Tracheal epithelial cell (primary cell): ENCODE results near the gene CFAP299. TPM values are rescaled to one million over a fixed set of nuclear protein-coding genes. Genes with fewer than 3 reads are reported as not detected.

Experiments
- total RNA-seq: library from RNA; depleted of rRNA; stranded (reverse); fragments of >200 nt; gene quantifications from 2 replicates; pipeline ENCODE4 v1.2.1, GENCODE V29; 2014

Gene CFAP299
- not detected in 2 replicates for total RNA-seq

DNA sequence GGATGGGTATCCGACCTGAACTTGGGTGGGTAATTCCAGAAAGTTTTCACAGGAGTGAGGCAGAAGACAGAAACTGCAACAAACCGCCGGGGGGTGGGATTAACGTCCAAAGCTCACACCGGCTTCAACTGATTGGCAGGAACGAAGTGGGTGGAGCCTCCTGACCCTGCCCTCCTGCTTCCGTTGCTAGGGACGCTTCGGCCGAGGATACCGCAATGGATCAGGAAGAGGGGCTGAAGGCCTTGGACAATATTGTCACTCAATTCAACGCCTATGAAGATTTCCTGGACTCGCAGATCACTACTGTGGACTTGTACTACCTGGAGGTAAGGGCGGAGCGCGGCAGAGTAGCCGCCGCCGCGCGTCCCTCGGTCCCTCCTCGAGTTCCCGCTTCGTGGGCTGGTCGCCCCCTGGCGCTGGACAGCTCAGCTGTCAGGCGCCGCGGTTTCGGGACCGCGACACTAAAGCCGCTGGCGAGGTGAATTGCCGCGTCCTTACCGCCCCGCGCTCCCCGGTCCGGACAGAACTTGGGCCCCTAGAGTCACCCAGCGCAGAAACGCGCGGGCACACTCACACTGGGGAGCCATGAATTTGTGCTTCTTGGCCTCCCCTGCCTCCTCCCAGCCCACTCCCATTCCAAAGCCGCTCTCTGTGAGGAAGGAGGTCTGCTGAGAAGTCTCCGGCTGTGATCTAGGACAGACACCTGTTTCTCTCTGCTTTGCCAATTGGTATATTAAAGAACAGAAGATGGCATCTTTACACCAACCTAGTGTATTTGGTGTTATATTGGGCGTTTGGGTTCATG lies at the start of gene CFAP299:
Gene CFAP299 (plus strand): TSS at position 177 of the 805 bp plus-strand sequence.

Other genes with a start within 250 kb of the CFAP299 start
- 0.21 and 0.48 TPM in 2 replicates for gene PRDM8, start 138.2 kb upstream of the CFAP299 start, total RNA-seq
- gene FGF5, start 69.1 kb upstream of the CFAP299 start, total RNA-seq = 1.9 and 8.0 TPM in 2 replicates